ENCODE data around the gene KAZN. TPM values are rescaled to one million over a fixed set of nuclear protein-coding genes. Genes with fewer than 3 reads are reported as not detected.

Gene KAZN
- polyA plus RNA-seq, 1 of the 3 experiments (the other 2 are of a cell fraction), result 6.8 TPM

DNA sequence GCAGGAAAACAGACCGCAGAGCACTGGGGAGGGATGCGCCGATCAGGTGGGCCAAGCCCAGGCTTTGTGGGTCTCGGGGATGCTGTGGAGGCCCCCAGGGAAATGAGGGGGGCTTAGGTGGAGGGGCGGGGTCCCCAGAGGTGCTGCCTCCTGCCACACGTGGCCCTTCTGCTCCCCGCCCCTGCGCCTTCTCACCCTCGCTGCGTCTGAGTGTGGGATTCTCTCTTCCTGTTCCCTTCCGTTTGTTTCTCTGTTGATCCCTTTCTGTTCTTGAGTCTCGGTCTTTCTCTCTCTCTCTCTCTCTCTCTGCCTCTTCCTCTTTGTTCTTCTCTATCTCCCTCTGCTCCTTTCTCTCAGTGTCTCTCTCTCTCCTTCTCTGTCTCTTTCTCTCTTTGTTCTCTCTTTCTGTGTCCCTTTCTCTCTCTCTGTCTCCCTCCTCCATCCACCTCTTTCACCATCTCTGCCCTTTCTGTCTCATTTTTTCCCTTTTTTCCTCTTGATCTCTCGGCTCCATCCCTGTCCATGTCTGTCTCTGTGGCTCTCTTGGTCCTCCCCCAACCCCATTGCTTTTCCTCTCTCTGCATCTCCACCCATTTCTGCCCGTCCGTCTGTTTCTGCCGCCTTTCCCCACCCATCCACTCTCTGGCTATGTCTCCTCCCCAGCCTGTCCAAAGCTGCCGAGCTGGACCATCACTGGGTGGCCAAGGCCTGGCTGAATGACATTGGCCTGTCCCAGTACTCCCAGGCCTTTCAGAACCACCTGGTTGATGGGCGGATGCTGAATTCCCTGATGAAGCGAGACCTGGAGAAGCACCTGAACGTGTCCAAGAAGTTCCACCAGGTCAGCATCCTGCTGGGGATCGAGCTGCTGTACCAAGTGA lies 502.6 kb downstream of the KAZN start:
- no peaks in the 10 kb centered on the region for H3F3A ChIP-seq (replicated peaks; ENCODE audit: insufficient read depth)
- no peak overlapping the region for H3K9ac ChIP-seq
- no peaks in the 10 kb centered on the region for H4K20me1 ChIP-seq (ENCODE audit: insufficient read depth)
- no peak overlapping the region for H3K4me3 ChIP-seq (ENCODE audit: low read depth in 2 of 2, low read length in 1 of 2)
- no peak overlapping the region for H3K27ac ChIP-seq (ENCODE audit: low read depth in 2 of 2, low read length in 1 of 2)
- ChIA-PET CTCF (interaction anchor here (0.8 to 4.7 kb wide), 16 partner anchors 8 to 658 kb away, joined by 3 to 34 read pairs (median 4); partner anchors contain the start of gene TMEM51), POLR2A (no interaction called here)
- H3K4me1 ChIP-seq (ENCODE audit: control insufficient read depth in 1 of 2, insufficient read depth in 2 of 2, low read depth in 1 of 2, low read length in 1 of 2), result peaks cover 0 to 4% of the 10 kb centered on the region in 2 experiments; a peak in 1 of 4 replicates
- no peak overlapping the region for H3K4me2 ChIP-seq
- no peaks in the 10 kb centered on the region for H3K36me3 ChIP-seq (replicated peaks in 1 of 2; ENCODE audit: control insufficient read depth in 1 of 2, insufficient read depth in 2 of 2, low read length in 1 of 2)
- no peaks in the 10 kb centered on the region for H3K9me3 ChIP-seq
- DNase-seq, result no peak
- no peaks in the 10 kb centered on the region for H3K79me2 ChIP-seq (ENCODE audit: insufficient read depth)
- no peak overlapping the region for H2AFZ ChIP-seq (ENCODE audit: low read depth)
- 39% methylated on average over 18 of the region's 21 CpGs for WGBS (ENCODE audit: low lambda C conversion rate)
- TF ChIP-seq TAF1 (IDR thresholded peaks at IDR 0.05; ENCODE audit: borderline replicate concordance, low read depth, low read length), result no peak
- no peak for TF ChIP-seq RAD21 (IDR thresholded peaks at IDR 0.05; ENCODE audit: low read length)
- no peak for TF ChIP-seq RCOR1 (IDR thresholded peaks at IDR 0.05; ENCODE audit: low read length)
- H3K9me2 ChIP-seq, result no peaks in the 10 kb centered on the region
- no peaks in the 10 kb centered on the region for H3K27me3 ChIP-seq (ENCODE audit: insufficient read depth)

DNA sequence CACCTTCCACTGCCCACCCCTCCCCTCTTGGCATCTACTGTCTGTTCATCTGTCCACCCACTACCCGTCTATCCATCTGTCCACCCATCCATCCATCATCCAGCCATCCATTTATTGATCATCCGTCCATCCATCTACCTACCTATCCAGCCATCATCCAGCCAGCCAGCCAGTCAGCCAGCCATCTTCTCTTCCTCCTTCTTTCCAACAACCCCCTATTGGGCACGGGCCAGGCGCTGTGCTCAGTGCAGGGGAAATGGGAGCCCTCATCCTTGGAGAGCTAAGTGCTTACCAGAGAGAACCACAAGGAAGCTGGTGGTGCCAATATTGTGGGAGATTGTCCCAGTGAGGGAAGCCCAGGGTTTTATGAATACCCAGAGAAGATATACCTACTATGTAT lies 503.3 kb downstream of the KAZN start:
- TF ChIP-seq SIN3A (IDR thresholded peaks at IDR 0.05; ENCODE audit: borderline replicate concordance, low read depth, low read length), result no peak
- no peak for TF ChIP-seq JUND (IDR thresholded peaks at IDR 0.05)
- no peak for TF ChIP-seq TAF1 (IDR thresholded peaks at IDR 0.05; ENCODE audit: borderline replicate concordance, low read depth, low read length)
- TF ChIP-seq CHD2 (IDR thresholded peaks at IDR 0.05; ENCODE audit: low read length, partially characterized antibody), result no peak
- TF ChIP-seq MEF2A (IDR thresholded peaks at IDR 0.05; ENCODE audit: borderline replicate concordance, low read depth), result no peak
- TF ChIP-seq NFIC (IDR thresholded peaks at IDR 0.05; ENCODE audit: borderline replicate concordance), result no peak
- TF ChIP-seq FOXM1 (IDR thresholded peaks at IDR 0.05; ENCODE audit: low read depth), result no peak
- TF ChIP-seq FOXJ3 (CRISPR knock-in tag; IDR thresholded peaks at IDR 0.05), result no peak
- TF ChIP-seq GABPA (IDR thresholded peaks at IDR 0.05; ENCODE audit: low read depth), result no peak
- no peak for TF ChIP-seq ELF1 (IDR thresholded peaks at IDR 0.05)
- TF ChIP-seq SMC3 (IDR thresholded peaks at IDR 0.05; ENCODE audit: low read depth, low read length), result no peak
- TF ChIP-seq, protein P1, sequence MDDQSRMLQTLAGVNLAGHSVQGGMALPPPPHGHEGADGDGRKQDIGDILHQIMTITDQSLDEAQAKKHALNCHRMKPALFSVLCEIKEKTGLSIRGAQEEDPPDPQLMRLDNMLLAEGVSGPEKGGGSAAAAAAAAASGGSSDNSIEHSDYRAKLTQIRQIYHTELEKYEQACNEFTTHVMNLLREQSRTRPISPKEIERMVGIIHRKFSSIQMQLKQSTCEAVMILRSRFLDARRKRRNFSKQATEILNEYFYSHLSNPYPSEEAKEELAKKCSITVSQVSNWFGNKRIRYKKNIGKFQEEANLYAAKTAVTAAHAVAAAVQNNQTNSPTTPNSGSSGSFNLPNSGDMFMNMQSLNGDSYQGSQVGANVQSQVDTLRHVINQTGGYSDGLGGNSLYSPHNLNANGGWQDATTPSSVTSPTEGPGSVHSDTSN (IDR thresholded peaks at IDR 0.05), result no peak
- TF ChIP-seq TEAD4 (IDR thresholded peaks at IDR 0.05; ENCODE audit: borderline replicate concordance, insufficient read depth), result no peak
- H3K9me2 ChIP-seq, result no peaks in the 10 kb centered on the region
- H3K27ac ChIP-seq (ENCODE audit: low read depth in 2 of 2, low read length in 1 of 2), result no peak overlapping the region
- H2AFZ ChIP-seq (ENCODE audit: low read depth), result no peak overlapping the region
- peaks cover 0 to 7% of the 10 kb centered on the region in 2 experiments; a peak in 1 of 4 replicates for H3K4me1 ChIP-seq (ENCODE audit: control insufficient read depth in 1 of 2, insufficient read depth in 2 of 2, low read depth in 1 of 2, low read length in 1 of 2)
- H3K9ac ChIP-seq, result no peak overlapping the region
- H3K27me3 ChIP-seq (ENCODE audit: insufficient read depth), result no peaks in the 10 kb centered on the region
- POLR2A ChIA-PET, result no interaction called here
- CTCF ChIA-PET, result interaction anchor here (1.0 to 4.7 kb wide), 5 partner anchors 13 to 86 kb away, joined by 3 to 34 read pairs (median 3); no protein-coding TSS in a partner anchor
- no peak for DNase-seq
- 50% methylated on average over 4 of the region's 4 CpGs for WGBS (ENCODE audit: low lambda C conversion rate)
- no peaks in the 10 kb centered on the region for H4K20me1 ChIP-seq (ENCODE audit: insufficient read depth)
- H3K4me3 ChIP-seq (ENCODE audit: low read depth in 2 of 2, low read length in 1 of 2), result no peak overlapping the region
- no peaks in the 10 kb centered on the region for H3K79me2 ChIP-seq (ENCODE audit: insufficient read depth)
- H3K9me3 ChIP-seq, result no peaks in the 10 kb centered on the region
- no peaks in the 10 kb centered on the region for H3F3A ChIP-seq (replicated peaks; ENCODE audit: insufficient read depth)
- no peak overlapping the region for H3K4me2 ChIP-seq
- H3K36me3 ChIP-seq (replicated peaks in 1 of 2; ENCODE audit: control insufficient read depth in 1 of 2, insufficient read depth in 2 of 2, low read length in 1 of 2), result no peaks in the 10 kb centered on the region
